HEK293 (cell line): Measurements from ENCODE around the gene FAM229A.

Source experiments
- AEBP2 ChIP-seq: fragments of 450-650 bp; formaldehyde crosslinking; IDR thresholded peaks from 2 replicates; pipeline ENCODE4 v1.5.1; 2016; ENCODE audit warnings: missing biosample characterization, missing genetic modification characterization, borderline replicate concordance
- GLIS2 ChIP-seq: fragments of 450-650 bp; formaldehyde crosslinking; IDR thresholded peaks from 2 replicates; pipeline ENCODE4 v1.5.1; 2016; ENCODE audit warnings: missing biosample characterization, missing genetic modification characterization
- IKZF3 ChIP-seq: fragments of 450-650 bp; IDR thresholded peaks from 2 replicates; pipeline ENCODE4 v1.5.0; 2018; ENCODE audit warnings: missing biosample characterization, mild to moderate bottlenecking, missing genetic modification characterization, moderate library complexity
- KLF8 ChIP-seq: fragments of 450-650 bp; formaldehyde crosslinking; IDR thresholded peaks from 2 replicates; pipeline ENCODE4 v1.5.1; 2016; ENCODE audit warnings: missing biosample characterization, missing genetic modification characterization
- MEIS1 ChIP-seq: sonication (generic); formaldehyde crosslinking; IDR thresholded peaks from 2 replicates; pipeline ENCODE4 v1.8.1; 2022; ENCODE audit warnings: missing genetic modification reagents, mild to moderate bottlenecking, borderline replicate concordance
- OSR2 ChIP-seq: fragments of 450-650 bp; formaldehyde crosslinking; IDR thresholded peaks from 2 replicates; pipeline ENCODE4 v1.5.1; 2016; ENCODE audit warnings: missing biosample characterization, missing genetic modification characterization
- PATZ1 ChIP-seq: fragments of 450-650 bp; formaldehyde crosslinking; IDR thresholded peaks from 2 replicates; pipeline ENCODE4 v1.5.1; 2016; ENCODE audit warnings: missing biosample characterization, missing genetic modification characterization
- SP7 ChIP-seq: fragments of 450-650 bp; formaldehyde crosslinking; IDR thresholded peaks from 2 replicates; pipeline ENCODE4 v1.5.1; 2016; ENCODE audit warnings: missing biosample characterization, missing genetic modification characterization
- ZNF10 ChIP-seq: fragments of 450-650 bp; formaldehyde crosslinking; IDR thresholded peaks from 2 replicates; pipeline ENCODE4 v1.5.1; 2017; ENCODE audit warnings: missing biosample characterization, missing genetic modification characterization
- ZNF239 ChIP-seq: fragments of 450-650 bp; formaldehyde crosslinking; IDR thresholded peaks from 2 replicates; pipeline ENCODE4 v1.5.1; 2016; ENCODE audit warnings: missing biosample characterization, missing genetic modification characterization
- ZNF335 ChIP-seq: fragments of 450-650 bp; formaldehyde crosslinking; conservative IDR thresholded peaks from 2 replicates; pipeline ENCODE4 v1.5.1; 2016; ENCODE audit warnings: missing biosample characterization, missing genetic modification characterization
- ZNF341 ChIP-seq: fragments of 450-650 bp; formaldehyde crosslinking; IDR thresholded peaks from 2 replicates; pipeline ENCODE4; 2016; ENCODE audit warnings: low read depth, missing biosample characterization, missing genetic modification characterization
- ZNF391 ChIP-seq: fragments of 450-650 bp; formaldehyde crosslinking; IDR thresholded peaks from 2 replicates; pipeline ENCODE4 v1.5.1; 2016; ENCODE audit warnings: low read depth, missing biosample characterization, missing genetic modification characterization, borderline replicate concordance
- ZNF394 ChIP-seq: fragments of 450-650 bp; formaldehyde crosslinking; IDR thresholded peaks from 2 replicates; pipeline ENCODE4 v1.5.1; 2016; ENCODE audit warnings: missing biosample characterization, missing genetic modification characterization, mild to moderate bottlenecking, moderate library complexity, borderline replicate concordance
- ZNF404 ChIP-seq: fragments of 450-650 bp; formaldehyde crosslinking; IDR thresholded peaks from 2 replicates; pipeline ENCODE4 v1.5.1; 2017; ENCODE audit warnings: missing biosample characterization, missing genetic modification characterization
- ZNF473 ChIP-seq: fragments of 450-650 bp; formaldehyde crosslinking; IDR thresholded peaks from 2 replicates; pipeline ENCODE4 v1.5.1; 2017; ENCODE audit warnings: missing biosample characterization, missing genetic modification characterization
- ZNF561 ChIP-seq: fragments of 450-650 bp; IDR thresholded peaks from 2 replicates; pipeline ENCODE4 v1.5.1; 2018; ENCODE audit warnings: missing biosample characterization, missing genetic modification characterization, borderline replicate concordance
- ZNF600 ChIP-seq: fragments of 450-650 bp; formaldehyde crosslinking; IDR thresholded peaks from 2 replicates; pipeline ENCODE4 v1.5.1; 2016; ENCODE audit warnings: missing biosample characterization, missing genetic modification characterization
- ZNF610 ChIP-seq: fragments of 450-650 bp; formaldehyde crosslinking; IDR thresholded peaks from 2 replicates; pipeline ENCODE4 v1.5.1; 2016; ENCODE audit warnings: missing biosample characterization, missing genetic modification characterization, borderline replicate concordance
- ZNF629 ChIP-seq: fragments of 450-650 bp; formaldehyde crosslinking; IDR thresholded peaks from 2 replicates; pipeline ENCODE4 v1.5.1; 2017; ENCODE audit warnings: missing biosample characterization, missing genetic modification characterization
- ZNF76 ChIP-seq: fragments of 450-650 bp; formaldehyde crosslinking; IDR thresholded peaks from 2 replicates; pipeline ENCODE4; 2016; ENCODE audit warnings: low read depth, missing biosample characterization, missing genetic modification characterization, borderline replicate concordance
- ZNF785 ChIP-seq: fragments of 450-650 bp; formaldehyde crosslinking; IDR thresholded peaks from 2 replicates; pipeline ENCODE4 v1.5.1; 2016; ENCODE audit warnings: missing biosample characterization, missing genetic modification characterization
- ZXDB ChIP-seq: fragments of 450-650 bp; formaldehyde crosslinking; IDR thresholded peaks from 2 replicates; pipeline ENCODE4 v1.5.1; 2016; ENCODE audit warnings: missing biosample characterization, missing genetic modification characterization
- TF ChIP-seq, protein P1 (sequence below): sonication (generic); formaldehyde crosslinking; IDR thresholded peaks from 2 replicates; pipeline ENCODE4 v1.8.1; 2022; ENCODE audit warnings: mild to moderate bottlenecking, moderate library complexity, missing genetic modification reagents
- TF ChIP-seq, protein P2 (sequence below): fragments of 450-650 bp; formaldehyde crosslinking; IDR thresholded peaks from 2 replicates; pipeline ENCODE4 v1.5.1; 2016; ENCODE audit warnings: missing biosample characterization, missing genetic modification characterization
- TF ChIP-seq, protein P3 (sequence below): fragments of 450-650 bp; formaldehyde crosslinking; optimal IDR thresholded peaks from 2 replicates; pipeline ENCODE3; 2016; ENCODE audit warnings: missing biosample characterization, mild to moderate bottlenecking, missing genetic modification characterization
- TF ChIP-seq, protein P4 (sequence below): fragments of 450-650 bp; formaldehyde crosslinking; IDR thresholded peaks from 2 replicates; pipeline ENCODE4 v1.5.1; 2016; ENCODE audit warnings: missing biosample characterization, missing genetic modification characterization

FAM229A gene

DNA sequence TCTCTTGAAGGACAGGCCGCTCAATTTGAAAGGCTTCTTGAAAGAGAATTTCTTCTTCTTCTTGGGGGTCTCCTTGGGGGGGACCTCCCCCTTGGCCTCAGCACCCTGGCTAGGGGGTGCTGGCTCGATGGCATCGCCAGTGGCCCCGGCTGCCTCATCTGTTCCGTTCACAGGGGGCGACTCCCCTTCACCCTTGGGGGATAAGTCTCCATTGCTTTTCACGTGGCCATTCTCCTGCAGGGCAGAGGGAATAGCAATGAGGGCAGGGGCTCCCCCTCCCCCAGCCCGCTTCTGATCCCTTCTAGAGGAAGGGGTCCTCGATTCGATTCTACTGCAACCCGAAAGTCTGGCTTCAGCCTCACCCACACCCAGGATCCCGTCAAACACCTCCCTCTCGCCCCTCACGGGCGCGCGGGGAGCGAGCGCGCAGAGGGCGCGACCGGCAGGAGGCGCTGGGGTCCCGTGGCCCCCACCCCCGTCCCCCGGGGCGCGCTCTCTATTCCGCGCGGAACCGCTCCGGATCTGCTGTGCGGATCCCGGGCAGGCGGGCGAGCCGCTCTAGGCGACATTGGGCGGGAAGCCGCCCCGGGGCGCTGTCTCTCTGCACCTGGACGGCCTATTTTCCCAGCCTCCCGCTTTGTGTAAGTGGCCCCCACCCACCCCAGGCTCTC, 27.3 kb downstream of the FAM229A start (continued):
- TF ChIP-seq ZNF600 (tag by site-specific recombination) = peak; percentile 59; the same call in 1 of the 2 replicates
- TF ChIP-seq OSR2 (tag by site-specific recombination) = no peak
- TF ChIP-seq ZNF629 (tag by site-specific recombination) = peak; percentile 31; the same call in 1 of the 2 replicates
- TF ChIP-seq ZNF391 (tag by site-specific recombination) = 0 out of 2 replicates have a peak, but pooled peaks have one; percentile 46
- TF ChIP-seq ZNF473 (tag by site-specific recombination) = no peak
- TF ChIP-seq, protein P1, sequence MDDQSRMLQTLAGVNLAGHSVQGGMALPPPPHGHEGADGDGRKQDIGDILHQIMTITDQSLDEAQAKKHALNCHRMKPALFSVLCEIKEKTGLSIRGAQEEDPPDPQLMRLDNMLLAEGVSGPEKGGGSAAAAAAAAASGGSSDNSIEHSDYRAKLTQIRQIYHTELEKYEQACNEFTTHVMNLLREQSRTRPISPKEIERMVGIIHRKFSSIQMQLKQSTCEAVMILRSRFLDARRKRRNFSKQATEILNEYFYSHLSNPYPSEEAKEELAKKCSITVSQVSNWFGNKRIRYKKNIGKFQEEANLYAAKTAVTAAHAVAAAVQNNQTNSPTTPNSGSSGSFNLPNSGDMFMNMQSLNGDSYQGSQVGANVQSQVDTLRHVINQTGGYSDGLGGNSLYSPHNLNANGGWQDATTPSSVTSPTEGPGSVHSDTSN (CRISPR knock-in tag) = no peak
- TF ChIP-seq ZNF239 (tag by site-specific recombination) = no peak
- peak; percentile 91 for TF ChIP-seq PATZ1
- no peak for TF ChIP-seq MEIS1
- peak; percentile 64; the same call in 1 of the 2 replicates for TF ChIP-seq ZNF610 (tag by site-specific recombination)
- peak; percentile 96 for TF ChIP-seq ZNF785 (tag by site-specific recombination)
- no peak for TF ChIP-seq ZNF404 (tag by site-specific recombination)
- TF ChIP-seq ZNF335 = 0 out of 2 replicates have a peak, but pooled peaks have one; percentile 26
- peak; percentile 79 for TF ChIP-seq ZNF341
- TF ChIP-seq ZNF76 = peak; percentile 25; the same call in 1 of the 2 replicates
- peak; percentile 34; the same call in 1 of the 2 replicates for TF ChIP-seq IKZF3
- TF ChIP-seq, protein P2, sequence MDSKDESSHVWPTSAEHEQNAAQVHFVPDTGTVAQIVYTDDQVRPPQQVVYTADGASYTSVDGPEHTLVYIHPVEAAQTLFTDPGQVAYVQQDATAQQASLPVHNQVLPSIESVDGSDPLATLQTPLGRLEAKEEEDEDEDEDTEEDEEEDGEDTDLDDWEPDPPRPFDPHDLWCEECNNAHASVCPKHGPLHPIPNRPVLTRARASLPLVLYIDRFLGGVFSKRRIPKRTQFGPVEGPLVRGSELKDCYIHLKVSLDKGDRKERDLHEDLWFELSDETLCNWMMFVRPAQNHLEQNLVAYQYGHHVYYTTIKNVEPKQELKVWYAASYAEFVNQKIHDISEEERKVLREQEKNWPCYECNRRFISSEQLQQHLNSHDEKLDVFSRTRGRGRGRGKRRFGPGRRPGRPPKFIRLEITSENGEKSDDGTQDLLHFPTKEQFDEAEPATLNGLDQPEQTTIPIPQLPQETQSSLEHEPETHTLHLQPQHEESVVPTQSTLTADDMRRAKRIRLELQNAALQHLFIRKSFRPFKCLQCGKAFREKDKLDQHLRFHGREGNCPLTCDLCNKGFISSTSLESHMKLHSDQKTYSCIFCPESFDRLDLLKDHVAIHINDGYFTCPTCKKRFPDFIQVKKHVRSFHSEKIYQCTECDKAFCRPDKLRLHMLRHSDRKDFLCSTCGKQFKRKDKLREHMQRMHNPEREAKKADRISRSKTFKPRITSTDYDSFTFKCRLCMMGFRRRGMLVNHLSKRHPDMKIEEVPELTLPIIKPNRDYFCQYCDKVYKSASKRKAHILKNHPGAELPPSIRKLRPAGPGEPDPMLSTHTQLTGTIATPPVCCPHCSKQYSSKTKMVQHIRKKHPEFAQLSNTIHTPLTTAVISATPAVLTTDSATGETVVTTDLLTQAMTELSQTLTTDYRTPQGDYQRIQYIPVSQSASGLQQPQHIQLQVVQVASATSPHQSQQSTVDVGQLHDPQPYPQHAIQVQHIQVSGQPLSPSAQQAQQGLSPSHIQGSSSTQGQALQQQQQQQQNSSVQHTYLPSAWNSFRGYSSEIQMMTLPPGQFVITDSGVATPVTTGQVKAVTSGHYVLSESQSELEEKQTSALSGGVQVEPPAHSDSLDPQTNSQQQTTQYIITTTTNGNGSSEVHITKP (tag by site-specific recombination) = peak; percentile 78
- no peak for TF ChIP-seq ZNF394 (tag by site-specific recombination)
- TF ChIP-seq AEBP2 (tag by site-specific recombination) = no peak
- peak; percentile 83; the same call in 1 of the 2 replicates for TF ChIP-seq KLF8
- peak; percentile 93 for TF ChIP-seq GLIS2 (tag by site-specific recombination)
- 0 out of 2 replicates have a peak, but pooled peaks have one; percentile 17 for TF ChIP-seq ZXDB
- TF ChIP-seq SP7 = peak; percentile 40; the same call in 1 of the 2 replicates
- TF ChIP-seq, protein P3, sequence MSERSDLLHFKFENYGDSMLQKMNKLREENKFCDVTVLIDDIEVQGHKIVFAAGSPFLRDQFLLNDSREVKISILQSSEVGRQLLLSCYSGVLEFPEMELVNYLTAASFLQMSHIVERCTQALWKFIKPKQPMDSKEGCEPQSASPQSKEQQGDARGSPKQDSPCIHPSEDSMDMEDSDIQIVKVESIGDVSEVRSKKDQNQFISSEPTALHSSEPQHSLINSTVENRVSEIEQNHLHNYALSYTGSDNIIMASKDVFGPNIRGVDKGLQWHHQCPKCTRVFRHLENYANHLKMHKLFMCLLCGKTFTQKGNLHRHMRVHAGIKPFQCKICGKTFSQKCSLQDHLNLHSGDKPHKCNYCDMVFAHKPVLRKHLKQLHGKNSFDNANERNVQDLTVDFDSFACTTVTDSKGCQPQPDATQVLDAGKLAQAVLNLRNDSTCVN (tag by site-specific recombination) = peak; percentile 97
- no peak for TF ChIP-seq ZNF10
- TF ChIP-seq ZNF561 (tag by site-specific recombination) = peak; percentile 74
- TF ChIP-seq, protein P4, sequence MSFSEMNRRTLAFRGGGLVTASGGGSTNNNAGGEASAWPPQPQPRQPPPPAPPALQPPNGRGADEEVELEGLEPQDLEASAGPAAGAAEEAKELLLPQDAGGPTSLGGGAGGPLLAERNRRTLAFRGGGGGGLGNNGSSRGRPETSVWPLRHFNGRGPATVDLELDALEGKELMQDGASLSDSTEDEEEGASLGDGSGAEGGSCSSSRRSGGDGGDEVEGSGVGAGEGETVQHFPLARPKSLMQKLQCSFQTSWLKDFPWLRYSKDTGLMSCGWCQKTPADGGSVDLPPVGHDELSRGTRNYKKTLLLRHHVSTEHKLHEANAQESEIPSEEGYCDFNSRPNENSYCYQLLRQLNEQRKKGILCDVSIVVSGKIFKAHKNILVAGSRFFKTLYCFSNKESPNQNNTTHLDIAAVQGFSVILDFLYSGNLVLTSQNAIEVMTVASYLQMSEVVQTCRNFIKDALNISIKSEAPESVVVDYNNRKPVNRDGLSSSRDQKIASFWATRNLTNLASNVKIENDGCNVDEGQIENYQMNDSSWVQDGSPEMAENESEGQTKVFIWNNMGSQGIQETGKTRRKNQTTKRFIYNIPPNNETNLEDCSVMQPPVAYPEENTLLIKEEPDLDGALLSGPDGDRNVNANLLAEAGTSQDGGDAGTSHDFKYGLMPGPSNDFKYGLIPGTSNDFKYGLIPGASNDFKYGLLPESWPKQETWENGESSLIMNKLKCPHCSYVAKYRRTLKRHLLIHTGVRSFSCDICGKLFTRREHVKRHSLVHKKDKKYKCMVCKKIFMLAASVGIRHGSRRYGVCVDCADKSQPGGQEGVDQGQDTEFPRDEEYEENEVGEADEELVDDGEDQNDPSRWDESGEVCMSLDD (tag by site-specific recombination) = peak; percentile 78
